Thoracic aorta (tissue), 2 donors: ENCODE data around the gene EXOC6B. TPM values are rescaled to one million over a fixed set of nuclear protein-coding genes. Genes with fewer than 3 reads are reported as not detected.
A peak's percentile ranks its signal among the peaks of the same experiment; 100 is the strongest.

Experiments
- ATAC-seq: fragments of 150-250 bp; one replicate; pipeline ENCODE4 v1.8.0; 2017; ENCODE audit warnings: low read depth; ENCODE audit not compliant: insufficient number of reproducible peaks, low FRiP score
- DNase-seq: peaks from one replicate; pipeline ENCODE4 v3.0.0-alpha.2; 2020; ENCODE audit warnings: low spot score
- H3K27ac ChIP-seq, 2 donors: fragments of 200-600 bp; sonication (generic); 1 replicate in 1 of 2; 2 replicates in 1 of 2; pipeline ENCODE4 v1.5.1; 2016; ENCODE audit warnings: mild to moderate bottlenecking in 2 of 2, moderate library complexity in 2 of 2
- H3K27me3 ChIP-seq: fragments of 200-600 bp; sonication (generic); replicated peaks from 2 replicates; pipeline ENCODE4 v1.6.0; 2016; ENCODE audit warnings: mild to moderate bottlenecking; ENCODE audit not compliant: insufficient read depth
- H3K36me3 ChIP-seq: fragments of 200-600 bp; sonication (generic); one replicate; pipeline ENCODE4 v1.5.1; 2016
- H3K4me1 ChIP-seq, 2 donors: fragments of 200-600 bp; sonication (generic); 1 replicate in 1 of 2; 2 replicates in 1 of 2; pipeline versions ENCODE4 v1.5.1 to v1.6.0; 2016; ENCODE audit warnings: low read depth in 2 of 2, mild to moderate bottlenecking in 1 of 2; ENCODE audit not compliant: control insufficient read depth in 1 of 2
- H3K4me3 ChIP-seq: fragments of 200-600 bp; sonication (generic); 2 replicates; pipeline ENCODE4 v1.5.1; 2016; ENCODE audit warnings: mild to moderate bottlenecking
- H3K9me3 ChIP-seq: fragments of 200-600 bp; sonication (generic); 2 replicates; pipeline ENCODE4 v1.5.1; 2016
- CTCF ChIP-seq: fragments of 200-600 bp; sonication (generic); IDR thresholded peaks from one replicate; pipeline ENCODE4 v1.5.1; 2019; ENCODE audit warnings: antibody characterized with exemption
- total RNA-seq, 2 donors: library from RNA; depleted of rRNA; stranded (reverse); fragments of >200 nt; gene quantifications; one replicate each; pipeline versions ENCODE4 v1.1.0 to v1.2.3, GENCODE V29; 2016

Gene EXOC6B
- total RNA-seq, 2 donors from 2014 or later = 29.6 to 44.5 TPM

- Histone ChIP-seq H3K36me3 (no peaks in the 10 kb centered on the region), H3K27me3 (no peaks in the 10 kb centered on the region), H3K4me1 (peaks cover 32 to 62% of the 10 kb centered on the region in 2 donors), H3K4me3 (no peak overlapping the region), H3K9me3 (no peaks in the 10 kb centered on the region), H3K27ac (peak overlapping the region in 1 of 2 donors; percentile 76)
- ATAC-seq = no peak
- TF ChIP-seq CTCF = peak; percentile 87
- DNase-seq = no peak
Measured at GRCh38 chr2:72137498-72138010, 688.3 kb downstream of the EXOC6B start.

GRCh38 chr2:72136933-72137497 is 688.8 kb downstream of the EXOC6B start:
- H3K27ac ChIP-seq = no peak overlapping the region
- no peak for DNase-seq
- no peak for TF ChIP-seq CTCF

GRCh38 chr2:72136331-72136730 is 689.5 kb downstream of the EXOC6B start:
- H3K4me1 ChIP-seq = peaks cover 28 to 52% of the 10 kb centered on the region in 2 donors
- no peak for TF ChIP-seq CTCF

More at GRCh38 chr2:72136933-72137497, 688.8 kb downstream of the EXOC6B start:
- H3K4me1 ChIP-seq = peaks cover 28 to 57% of the 10 kb centered on the region in 2 donors
- H3K4me3 ChIP-seq = no peak overlapping the region
- no peaks in the 10 kb centered on the region for H3K9me3 ChIP-seq
- no peaks in the 10 kb centered on the region for H3K36me3 ChIP-seq
- no peaks in the 10 kb centered on the region for H3K27me3 ChIP-seq
- no peak for ATAC-seq

GRCh38 chr2:72135921-72136320 is 689.9 kb downstream of the EXOC6B start:
- H3K4me1 ChIP-seq = peaks cover 26 to 47% of the 10 kb centered on the region in 2 donors
- no peak for TF ChIP-seq CTCF

More at GRCh38 chr2:72136331-72136730, 689.5 kb downstream of the EXOC6B start:
- no peak overlapping the region for H3K27ac ChIP-seq
- no peaks in the 10 kb centered on the region for H3K36me3 ChIP-seq
- no peaks in the 10 kb centered on the region for H3K9me3 ChIP-seq
- no peak overlapping the region for H3K4me3 ChIP-seq
- no peak for ATAC-seq
- H3K27me3 ChIP-seq = no peaks in the 10 kb centered on the region
- no peak for DNase-seq

GRCh38 chr2:72134997-72135800 is 690.6 kb downstream of the EXOC6B start:
- Histone ChIP-seq H3K9me3 (no peaks in the 10 kb centered on the region), H3K36me3 (no peaks in the 10 kb centered on the region), H3K27me3 (no peaks in the 10 kb centered on the region), H3K4me3 (no peak overlapping the region), H3K27ac (no peak overlapping the region), H3K4me1 (peaks cover 19 to 40% of the 10 kb centered on the region in 2 donors)
- ATAC-seq (no peak), DNase-seq (no peak)
- TF ChIP-seq CTCF = no peak

More at GRCh38 chr2:72135921-72136320, 689.9 kb downstream of the EXOC6B start:
- DNase-seq = no peak
- H3K9me3 ChIP-seq = no peaks in the 10 kb centered on the region
- ATAC-seq = no peak
- no peaks in the 10 kb centered on the region for H3K27me3 ChIP-seq
- H3K27ac ChIP-seq = no peak overlapping the region
- H3K36me3 ChIP-seq = no peaks in the 10 kb centered on the region
- H3K4me3 ChIP-seq = no peak overlapping the region
